OCI-LY1 (cell line): Measurements from ENCODE around the gene CARD11.

ENCODE experiments used
- CTCF ChIP-seq: fragments of 200-600 bp; sonication (generic), shearing (Covaris generic); IDR thresholded peaks from 2 replicates; pipeline ENCODE4 v1.5.1; 2017; ENCODE audit warnings: mild to moderate bottlenecking, antibody characterized with exemption, low read length, moderate library complexity, mixed read lengths
- EZH2 ChIP-seq: fragments of 200-600 bp; sonication (generic), shearing (Covaris generic); IDR thresholded peaks from 2 replicates; pipeline ENCODE4 v1.8.0; 2017; ENCODE audit warnings: borderline replicate concordance, mixed run types, mild to moderate bottlenecking, antibody characterized with exemption, low read length, moderate library complexity, mixed read lengths

- TF ChIP-seq CTCF (no peak), EZH2 (no peak)
Observed at GRCh38 chr7:2915023-2915422, 128.6 kb downstream of the CARD11 start.
